HG03039 (cell line): ENCODE results near the gene FUCA2.
"Not testable (repeated sequence)": the region's sequence is repeated elsewhere in the genome, so short reads cannot be mapped to it uniquely, and the experiment has no call there.

ENCODE experiments used
- ATAC-seq: cut with Tn5 transposase; IDR thresholded peaks from one replicate; pipeline ENCODE4 v1.9.1; 2021; ENCODE audit warnings: mild to moderate bottlenecking, moderate library complexity; ENCODE audit not compliant: unreplicated experiment

The FUCA2 gene

DNA sequence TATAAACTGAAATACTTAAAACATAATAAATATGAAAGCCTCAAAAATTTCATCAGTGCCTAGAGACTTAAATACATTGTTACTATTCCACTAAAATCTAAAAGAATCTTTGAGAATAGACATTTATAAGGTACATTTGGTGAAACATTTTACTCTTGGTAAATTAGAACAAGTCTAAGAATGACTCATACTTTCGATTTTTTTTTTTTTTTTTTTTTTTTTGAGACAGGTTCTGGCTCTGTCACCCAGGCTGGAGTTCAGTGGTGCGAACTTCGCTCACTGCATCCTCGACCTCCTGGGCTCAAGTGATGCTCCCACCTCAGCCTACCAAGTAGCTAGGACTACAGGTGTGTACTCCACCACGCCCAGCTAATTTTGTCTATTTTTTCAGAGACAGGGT is 6.4 kb downstream of the FUCA2 start:
- ATAC-seq = no peak

- ATAC-seq = no peak
These were observed 7.2 kb downstream of the FUCA2 start for GRCh38 chr6:143504369-143504768.

- ATAC-seq = no peak
These were observed 9.7 kb downstream of the FUCA2 start for GRCh38 chr6:143501851-143502250.

DNA sequence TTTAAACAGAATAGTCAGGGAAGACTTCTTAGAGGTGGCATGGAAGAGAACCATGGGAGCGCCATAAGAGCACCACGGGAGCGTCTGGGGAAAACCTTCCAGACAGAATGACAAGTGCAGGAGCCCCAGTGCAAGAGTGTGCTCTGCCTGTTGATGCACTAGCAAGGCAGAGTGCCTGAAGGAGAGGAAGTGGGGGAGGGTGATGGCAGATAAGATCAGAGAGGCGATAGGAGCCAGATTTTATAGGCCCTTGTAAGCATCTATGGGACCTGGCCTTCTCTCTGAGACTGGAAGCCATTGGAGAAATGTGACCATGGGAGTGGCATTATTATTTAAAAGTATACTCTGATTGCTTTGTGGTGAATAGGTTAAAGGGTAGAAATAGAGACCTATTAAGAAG is 13.1 kb downstream of the FUCA2 start:
- ATAC-seq = no peak

DNA sequence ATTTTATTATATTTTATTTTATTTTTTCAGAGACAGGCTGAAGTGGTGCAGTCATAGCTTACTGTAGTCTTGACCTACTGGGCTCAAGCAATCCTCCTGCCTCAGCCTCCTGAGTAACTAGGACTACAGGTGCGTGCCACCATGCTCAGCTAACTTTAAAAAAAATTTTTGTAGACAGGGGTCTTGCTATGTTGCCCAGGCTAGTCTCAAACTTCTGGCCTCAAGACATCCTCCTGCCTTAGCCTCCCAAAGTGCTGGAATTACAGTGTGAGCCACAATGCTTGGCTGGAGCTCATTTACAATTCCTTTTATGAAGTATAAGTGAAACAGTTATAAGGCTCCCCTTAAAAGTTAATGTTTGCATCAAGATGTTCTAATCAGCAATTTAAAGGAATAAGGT is 14.5 kb downstream of the FUCA2 start:
- ATAC-seq = no peak

DNA sequence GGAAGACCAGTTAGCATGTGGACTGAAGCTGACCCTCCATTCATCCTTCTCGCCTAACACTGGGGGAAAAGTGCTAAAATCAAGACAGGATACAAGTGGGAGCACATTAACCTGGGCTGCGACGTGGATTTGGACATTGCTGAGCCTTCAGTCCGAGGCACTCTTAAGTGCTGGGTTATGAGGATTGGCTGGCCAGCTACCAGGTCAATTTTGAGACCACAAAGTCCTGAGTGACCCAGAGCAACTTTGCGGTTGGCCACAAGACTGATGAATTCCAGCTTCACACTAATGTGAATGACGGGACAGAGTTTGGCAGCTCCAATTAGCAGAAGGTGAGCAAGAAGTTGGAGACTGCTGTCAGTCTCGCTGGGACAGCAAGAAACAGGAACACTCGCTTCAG is 20.7 kb downstream of the FUCA2 start:
- ATAC-seq = no peak

DNA sequence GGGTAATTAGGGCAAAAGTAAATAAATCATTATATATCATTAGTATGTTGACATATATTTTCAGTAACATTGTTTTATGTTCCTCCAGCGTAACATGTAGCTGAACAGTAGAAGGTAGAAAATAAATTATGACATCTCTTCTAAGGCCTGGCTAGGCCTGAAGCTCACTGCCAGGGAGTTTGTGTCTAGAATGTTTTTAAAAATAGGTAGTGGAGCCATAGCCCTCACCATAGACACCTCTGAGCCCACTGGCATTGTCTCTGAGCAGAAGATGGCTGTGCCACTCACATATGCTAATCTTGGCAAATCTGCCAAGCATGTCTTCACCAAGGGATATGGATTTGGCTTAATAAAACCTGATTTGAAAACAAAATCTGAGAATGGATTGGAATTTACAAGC is 21.3 kb downstream of the FUCA2 start:
- no peak for ATAC-seq

DNA sequence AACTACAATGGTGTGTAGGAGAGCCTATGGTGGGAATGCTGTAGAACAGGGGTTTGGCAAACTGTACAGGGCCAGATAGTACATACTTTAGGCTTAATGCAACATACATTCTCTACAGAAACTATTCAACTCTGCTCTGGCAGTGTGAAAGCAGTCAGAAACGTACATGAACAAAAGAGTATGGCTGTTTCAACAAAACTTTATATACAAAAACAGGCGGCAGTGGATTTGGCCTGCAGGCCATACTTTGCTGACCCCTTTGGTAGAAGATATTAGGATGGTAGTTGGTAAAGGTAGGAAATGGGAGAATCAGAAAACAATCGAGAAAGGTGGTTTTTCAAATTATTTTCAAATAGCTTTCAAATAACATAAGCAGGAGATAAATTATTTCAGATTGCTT is 24.8 kb downstream of the FUCA2 start:
- no peak for ATAC-seq

GRCh38 chr6:143485967-143486366 is 25.6 kb downstream of the FUCA2 start:
- no peak for ATAC-seq

DNA sequence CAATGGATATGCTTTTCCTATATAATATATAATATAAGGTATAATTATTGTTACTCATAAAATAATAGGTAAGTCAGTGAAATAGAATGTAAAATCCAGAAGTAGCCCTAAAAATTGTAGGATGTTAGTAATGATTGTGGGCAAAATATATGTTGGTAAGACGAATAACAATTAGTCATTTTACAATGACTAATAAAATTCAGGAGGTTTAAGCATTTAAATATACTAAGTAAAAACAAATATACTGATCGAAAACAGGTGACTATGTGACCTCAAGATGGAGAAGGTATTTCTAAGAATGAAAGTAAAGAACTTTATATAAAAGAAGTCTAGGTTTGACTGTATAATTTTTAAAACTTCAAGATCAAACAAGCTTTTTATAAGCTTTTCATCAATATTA is 28.9 kb downstream of the FUCA2 start:
- no peak for ATAC-seq

DNA sequence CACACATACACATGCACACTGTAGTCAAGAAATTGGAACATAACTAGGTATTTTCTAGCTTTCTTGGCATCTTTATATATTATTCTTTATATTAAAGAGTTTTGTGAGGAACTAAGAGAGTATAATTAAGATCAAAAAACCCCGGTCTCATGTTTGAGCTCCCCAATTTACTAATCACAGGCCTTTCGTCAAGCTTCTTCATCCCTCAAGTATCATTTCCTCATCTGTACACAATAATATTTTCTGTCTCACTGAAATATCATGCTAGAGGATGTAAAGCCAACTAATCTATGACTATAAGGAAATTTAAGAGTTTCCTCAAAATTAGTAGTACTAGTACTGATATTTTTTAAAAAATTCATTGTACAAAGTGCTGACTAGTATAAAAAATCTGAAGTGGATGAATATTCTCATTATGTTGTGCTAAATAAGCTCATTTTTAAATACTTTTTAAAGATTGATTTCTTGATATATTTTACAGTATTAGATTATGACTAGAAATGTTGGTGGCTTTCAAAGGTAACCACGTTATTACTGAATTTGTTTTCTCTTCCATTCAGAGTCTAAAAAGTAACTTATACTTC is 32.9 kb downstream of the FUCA2 start:
- no peak for ATAC-seq

- ATAC-seq = no peak
These were observed 35.0 kb downstream of the FUCA2 start for GRCh38 chr6:143476545-143476944.

DNA sequence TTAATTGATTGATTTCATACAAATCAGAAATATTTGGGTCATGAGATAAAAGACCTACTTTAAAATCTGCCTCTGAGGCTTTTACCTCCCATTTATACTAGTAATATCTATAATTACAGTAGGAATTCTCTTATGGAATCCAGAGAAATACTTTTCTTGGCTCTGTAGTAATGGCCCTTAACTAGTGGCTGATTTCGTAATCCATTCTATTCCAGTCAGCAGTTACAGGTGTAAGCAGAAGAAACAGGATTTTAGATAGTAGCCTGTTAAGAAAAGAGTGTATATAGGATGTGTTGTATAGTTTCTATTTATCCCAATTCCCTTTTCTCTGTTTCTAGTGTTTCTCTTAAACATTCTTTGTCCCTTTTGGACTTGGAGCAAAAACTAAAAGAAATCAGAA is 39.7 kb downstream of the FUCA2 start:
- ATAC-seq = no peak

- not testable (repeated sequence) for ATAC-seq
These were observed 42.7 kb downstream of the FUCA2 start for GRCh38 chr6:143468823-143469222.

DNA sequence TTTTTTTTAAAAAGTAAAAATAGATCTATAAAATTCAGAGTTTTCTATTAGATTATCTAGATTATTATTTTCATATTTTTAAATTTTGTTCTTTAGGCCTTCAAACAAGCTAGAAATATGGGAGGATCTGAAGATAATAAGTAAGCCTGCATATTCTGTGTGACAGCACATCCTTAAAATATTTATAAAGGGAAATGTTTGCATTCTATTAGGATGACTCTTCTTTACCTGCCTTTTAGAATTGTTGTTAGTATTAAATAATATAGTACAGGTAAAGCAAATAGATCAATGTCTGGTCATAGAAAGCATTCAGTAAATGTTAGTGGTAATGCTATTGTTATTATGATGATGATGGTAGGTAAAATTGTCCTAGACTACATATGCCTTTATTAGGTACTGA is 43.5 kb downstream of the FUCA2 start:
- no peak for ATAC-seq

- ATAC-seq = no peak
These were observed 46.0 kb downstream of the FUCA2 start for GRCh38 chr6:143465546-143465945.

GRCh38 chr6:143457563-143458359 is 53.8 kb downstream of the FUCA2 start:
- no peak for ATAC-seq

- ATAC-seq = no peak
These were observed 60.0 kb downstream of the FUCA2 start for GRCh38 chr6:143451531-143451930.

- ATAC-seq = peak; percentile 98
These were observed 60.8 kb downstream of the FUCA2 start, which contains the start of the genes ADAT2 and PEX3 for GRCh38 chr6:143450453-143451371. ADAT2 (minus strand) TSS chr6:143450695; CDS start chr6:143450658, 37 bp downstream. PEX3 (plus strand) TSS chr6:143450805; CDS start chr6:143451043, 238 bp downstream.

DNA sequence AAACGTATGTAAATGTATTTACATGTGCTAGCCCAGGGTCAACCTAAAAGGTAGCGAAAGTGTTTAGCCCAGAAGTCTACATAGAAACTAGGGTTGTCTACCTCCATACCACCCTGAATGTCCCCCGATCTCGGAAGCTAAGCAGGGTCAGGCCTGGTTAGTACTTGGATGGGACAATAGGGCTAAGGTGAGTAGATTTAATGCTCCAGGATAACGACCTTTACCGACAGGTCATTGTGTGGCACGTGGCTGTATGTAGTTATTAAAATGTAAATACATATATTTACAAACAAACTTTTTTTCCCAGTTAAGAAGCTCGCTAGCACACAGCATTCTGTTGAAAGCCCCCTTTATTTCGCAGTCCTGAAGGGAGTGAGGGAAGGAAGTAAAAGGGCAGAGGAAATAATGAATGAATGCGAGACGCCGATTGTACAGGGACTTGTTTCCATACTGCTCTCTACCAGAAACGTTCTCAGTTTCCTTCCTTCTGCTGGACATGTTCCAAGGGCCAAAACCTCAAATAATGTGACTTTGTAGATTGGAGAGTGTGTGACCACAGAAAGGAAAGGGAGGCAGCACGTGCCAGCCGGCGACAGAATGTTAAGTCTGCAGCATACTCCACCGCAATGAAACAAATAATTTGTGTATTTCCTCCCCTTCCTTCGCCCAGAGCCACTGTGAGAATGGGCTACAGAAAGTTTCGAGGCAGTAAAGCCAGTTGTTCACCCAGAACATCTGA is 61.6 kb downstream of the FUCA2 start:
- ATAC-seq = peak; percentile 1
